Measurements from ENCODE around the gene PROX1.

Gene PROX1

DNA sequence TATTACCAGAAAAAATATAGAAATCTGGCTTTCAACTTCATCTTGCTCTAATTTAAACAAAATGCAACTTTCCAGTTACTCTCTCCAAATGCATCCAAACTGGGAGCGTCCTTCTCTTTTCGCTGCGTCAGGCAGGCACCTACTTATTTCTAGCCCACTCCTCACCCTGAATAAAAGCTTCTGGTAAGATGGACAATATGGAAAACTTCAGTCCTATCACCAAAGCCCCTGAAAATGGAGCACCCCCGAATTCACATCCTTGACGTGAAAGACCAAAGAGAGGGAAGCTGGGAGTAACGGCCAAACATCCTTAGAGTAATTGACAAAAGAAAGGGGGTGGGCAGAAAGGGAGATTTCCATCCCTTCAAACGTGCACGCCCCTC lies 5.5 kb upstream of the PROX1 start:
- DNase-seq = no peak

DNA sequence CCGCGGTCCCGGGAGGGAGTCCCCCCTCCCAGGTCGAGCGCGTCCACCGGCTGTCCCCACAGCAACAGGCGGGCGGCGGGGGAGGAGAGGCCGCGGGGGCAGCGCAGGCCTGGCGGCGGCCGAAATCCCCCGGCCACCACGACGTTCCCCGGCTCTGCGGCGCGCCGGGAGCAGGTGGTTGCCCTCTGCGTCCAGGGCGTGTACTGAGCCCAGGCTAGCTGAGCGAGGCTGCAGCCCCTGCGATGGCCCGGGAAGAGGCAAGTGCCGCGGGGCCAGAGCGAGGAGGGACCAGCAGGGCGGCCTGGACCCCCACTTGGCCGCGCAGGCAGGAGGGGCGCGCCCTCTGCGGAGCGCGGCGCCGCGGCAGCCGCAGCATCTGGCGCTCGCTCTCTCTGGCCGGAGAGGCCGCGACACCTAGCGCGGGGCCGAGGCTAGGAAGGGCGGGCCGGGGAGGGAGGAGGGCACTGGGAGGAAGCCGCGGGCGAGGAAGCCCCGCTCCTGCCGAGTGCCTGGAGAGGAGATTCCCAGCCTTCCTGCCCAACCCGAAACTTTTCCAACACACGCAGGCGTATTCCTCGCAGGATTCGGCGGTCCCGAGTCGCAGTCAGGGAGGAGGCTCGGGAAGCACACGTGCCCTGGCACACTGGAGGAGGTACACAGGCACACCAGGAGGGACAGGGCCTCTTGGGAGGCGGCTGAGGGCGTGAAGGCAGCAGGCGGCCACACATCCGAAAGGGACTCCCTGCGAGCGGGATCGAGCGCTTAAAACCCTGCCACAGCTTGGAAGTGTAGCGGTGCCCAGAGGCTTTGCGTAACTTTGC lies 4.9 kb upstream of the PROX1 start:
- DNase-seq = peak; percentile 59

DNA sequence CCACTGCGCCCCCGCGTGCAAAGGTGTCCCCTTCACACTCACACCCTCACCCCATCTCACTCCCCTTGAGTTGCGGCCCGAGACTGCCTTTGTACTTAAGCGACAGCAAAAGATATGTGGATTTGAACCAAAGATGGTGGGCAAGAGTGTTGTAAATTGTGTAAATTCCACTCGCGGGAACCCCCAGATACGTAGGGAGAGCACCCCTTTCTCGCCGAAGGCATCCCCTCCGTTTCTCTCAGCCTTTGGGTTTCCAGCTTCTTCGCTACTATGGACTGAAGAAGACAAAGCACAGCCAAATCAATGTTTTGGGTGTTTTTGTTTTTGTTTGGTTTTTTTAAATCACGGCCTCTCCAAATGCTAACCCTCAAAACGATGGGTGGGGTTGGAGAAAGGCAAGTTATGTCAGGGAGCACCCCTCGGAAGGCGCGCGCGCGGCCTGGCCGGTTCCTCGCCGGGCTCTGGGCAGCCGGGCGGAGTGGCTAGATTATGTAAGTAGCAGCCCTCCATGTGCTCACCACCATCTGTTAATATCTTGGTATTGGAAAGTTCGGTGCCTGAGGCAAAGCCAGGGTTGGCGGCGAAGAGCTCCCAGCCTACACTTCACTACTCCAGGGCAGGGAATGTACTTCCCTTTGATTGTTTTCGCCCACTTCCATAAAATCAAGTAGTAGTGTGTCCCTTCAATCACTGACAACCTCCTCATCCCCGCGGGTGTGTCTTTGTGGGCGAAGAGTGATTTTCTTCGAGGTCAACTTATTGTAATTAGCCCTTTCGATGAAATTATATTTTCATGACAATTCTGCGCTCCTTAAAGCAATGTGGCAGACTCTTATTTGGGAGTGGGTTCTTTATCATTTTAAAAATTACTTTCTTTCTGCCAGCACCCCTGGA lies 4.0 kb upstream of the PROX1 start:
- DNase-seq = no peak

DNA sequence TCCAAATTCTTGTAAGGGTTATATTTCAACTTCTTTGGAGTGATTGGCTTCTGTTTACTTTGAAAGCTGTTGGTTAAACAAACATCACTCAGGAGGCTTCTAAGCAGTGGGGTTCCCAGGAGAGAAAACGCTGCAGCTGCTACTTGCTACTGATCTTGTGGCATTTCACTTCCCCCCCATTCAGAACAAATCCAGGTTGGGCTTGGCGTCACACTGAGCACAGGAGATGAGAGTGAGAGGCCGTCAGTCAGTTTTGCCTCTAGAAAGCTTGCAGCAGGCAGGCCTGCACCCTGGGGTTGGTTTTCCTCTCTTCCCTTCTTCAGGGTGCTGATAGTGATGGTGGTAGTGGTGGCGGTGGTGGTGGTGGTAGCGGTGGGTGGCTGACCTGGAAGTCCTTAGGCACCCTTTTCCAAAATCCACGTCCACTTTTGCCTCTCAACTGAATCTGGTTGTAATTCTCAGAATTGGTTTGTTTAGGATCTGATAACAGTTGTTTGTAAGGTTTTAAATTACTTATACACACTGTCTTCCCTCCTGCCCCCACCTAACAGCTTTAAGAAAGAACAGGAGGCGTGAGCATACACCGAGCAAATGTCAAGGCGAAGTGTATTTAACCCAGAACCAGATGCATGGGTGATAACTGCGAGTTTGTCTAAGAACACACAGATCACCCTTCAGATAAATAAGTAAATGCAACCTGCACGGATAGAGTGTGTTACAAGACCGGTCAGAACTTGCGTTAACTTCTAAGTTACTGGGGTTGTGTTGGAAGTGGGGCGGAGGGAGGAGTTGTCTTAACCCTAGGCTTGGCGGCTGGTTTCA lies 3.2 kb upstream of the PROX1 start:
- no peak for DNase-seq

DNA sequence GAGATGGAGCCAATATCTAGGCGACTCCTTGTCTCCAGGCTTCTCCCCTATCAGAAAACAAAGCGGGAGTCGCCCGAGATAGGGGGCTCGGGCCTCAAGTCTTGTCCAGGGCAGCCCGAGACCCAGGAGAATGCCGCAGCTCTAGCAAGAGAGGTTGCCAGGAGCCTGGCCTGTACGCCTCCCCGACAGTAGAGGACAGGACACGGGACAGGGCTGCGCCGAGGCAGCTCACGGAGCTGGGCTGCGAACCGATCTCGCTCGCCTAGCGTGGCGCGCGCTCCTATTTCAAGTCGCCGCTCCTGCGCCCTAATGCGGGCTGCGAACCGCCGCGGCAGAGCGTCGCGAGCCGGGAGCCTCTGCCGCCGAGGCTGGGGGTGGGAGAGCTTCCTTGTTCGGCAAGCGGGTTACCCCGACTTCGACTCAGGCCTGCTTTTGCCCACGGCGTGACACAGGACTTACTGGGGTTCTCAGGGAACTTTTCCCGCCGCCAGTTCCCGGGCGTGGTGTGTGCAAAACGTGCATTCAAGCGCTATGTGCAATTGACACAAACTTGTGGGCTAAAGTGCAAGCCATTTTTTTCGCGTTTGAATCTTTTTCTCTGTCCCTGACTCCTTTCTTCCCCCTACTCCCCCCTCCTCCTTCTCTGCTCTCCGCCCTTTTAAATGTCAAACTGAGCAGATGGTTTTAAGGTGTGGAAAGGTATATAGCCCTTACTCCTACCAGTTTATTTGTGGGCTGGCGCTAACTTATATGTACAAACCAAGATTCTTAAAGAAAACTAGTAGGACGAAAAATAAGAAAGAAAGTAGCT lies 2.4 kb upstream of the PROX1 start:
- no peak for DNase-seq

DNA sequence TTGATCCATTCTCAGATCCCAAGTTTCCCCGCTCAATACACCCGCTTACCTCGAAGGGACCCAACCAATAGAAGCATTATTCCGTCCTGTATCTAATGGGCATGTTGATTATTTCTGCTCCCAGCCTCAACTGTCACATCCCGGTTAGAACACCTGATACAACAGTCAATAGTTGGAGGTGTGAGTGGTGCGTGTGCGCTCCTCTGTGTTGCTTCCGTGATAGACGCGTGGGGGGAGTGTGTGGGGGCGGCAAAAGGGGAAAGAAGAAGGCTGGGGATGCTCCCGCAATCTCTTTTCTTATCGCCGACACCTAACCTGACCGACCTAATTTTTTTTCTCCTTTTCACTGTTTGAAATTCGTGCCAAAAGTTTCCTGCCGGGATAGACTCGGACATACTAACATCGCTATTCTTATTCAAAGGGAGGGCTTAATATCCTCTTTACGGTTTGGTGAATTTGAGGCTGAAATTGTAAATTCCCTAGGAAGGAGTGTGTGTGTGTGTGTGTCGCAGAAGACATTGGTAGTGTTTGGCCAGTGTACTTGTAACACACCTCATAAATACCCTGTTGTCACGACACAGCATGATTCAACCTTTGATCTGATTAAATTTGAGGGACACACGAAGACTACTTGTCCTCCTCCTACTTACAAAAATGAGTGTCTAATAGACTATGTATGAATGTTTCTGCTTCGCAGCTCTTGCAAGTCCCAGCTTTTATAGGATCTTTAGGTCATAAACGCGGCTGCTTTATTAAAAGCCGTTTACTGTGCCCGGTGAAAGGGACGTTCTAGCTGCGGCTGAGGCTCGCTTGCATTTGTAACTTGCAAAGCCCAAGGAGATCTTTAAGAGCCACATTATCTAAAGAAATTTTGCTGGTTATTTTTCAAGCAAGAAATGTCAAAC lies 1.5 kb upstream of the PROX1 start:
- no peak for DNase-seq

DNA sequence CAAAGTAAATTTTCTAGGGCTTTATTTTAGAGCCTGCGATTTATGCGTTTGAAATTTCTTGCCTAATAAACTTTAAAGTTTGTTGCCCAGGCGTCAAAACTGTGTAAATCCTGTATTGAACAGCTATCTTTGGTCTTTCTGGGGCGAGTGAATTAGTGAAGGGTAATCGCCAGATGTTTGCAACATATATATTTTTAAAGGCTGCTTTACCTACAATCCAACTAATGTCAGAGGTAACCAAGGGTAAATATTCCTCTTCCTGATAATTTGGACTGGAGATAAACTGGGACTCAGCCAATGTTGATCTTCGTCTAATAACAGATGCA lies 885 bp upstream of the PROX1 start:
- no peak for DNase-seq

DNA sequence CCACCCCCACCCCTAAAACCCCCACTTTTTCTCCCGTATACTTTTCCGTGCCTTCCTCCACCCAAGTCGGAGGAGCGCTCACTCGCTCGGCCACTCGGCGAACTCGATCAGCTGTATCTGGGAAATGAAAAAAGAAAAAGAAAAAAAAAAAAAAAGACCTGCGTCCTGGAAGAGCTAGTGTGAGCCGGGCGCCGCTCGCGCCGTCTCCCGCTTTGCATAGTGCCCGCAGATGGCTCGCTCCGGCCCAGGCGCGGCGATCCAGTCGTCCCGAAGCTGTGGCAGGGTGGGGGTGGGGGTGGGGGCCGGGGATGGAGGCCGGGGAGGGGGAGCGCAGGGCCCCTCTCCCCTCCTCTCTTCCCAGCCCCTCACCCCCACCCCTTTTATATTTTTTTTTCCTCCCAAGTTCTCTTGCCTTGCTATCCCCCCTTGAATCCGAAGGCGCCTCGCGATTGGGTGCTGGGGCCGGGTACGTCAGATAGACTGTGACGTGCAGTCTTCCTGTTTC lies 299 bp upstream of the PROX1 start:
- DNase-seq = no peak

DNA sequence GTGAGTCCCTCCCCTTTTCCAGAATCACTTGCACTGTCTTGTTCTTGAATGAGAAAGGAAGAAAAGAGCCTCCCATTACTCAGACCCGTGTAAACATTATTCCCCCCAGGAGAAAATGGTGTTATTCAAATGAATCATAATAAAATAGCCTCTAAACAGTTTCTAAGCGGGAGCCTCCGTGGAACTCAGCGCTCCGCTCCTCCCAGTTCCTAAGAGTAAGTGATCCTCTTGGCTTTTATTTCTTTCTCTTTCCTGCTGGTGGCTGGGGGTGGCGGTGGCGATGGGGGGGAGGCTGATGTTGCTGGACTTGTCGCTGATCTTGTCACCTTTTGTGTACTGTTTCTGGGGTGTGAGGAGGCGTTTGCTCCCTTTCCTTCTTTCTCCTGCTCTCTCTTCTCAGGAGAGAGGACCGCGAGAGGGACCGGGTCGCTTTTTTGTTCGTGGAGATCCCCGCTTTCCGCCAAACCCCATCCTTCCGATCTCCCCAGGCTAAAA lies 781 bp downstream of the PROX1 start:
- DNase-seq = peak; percentile 64

DNA sequence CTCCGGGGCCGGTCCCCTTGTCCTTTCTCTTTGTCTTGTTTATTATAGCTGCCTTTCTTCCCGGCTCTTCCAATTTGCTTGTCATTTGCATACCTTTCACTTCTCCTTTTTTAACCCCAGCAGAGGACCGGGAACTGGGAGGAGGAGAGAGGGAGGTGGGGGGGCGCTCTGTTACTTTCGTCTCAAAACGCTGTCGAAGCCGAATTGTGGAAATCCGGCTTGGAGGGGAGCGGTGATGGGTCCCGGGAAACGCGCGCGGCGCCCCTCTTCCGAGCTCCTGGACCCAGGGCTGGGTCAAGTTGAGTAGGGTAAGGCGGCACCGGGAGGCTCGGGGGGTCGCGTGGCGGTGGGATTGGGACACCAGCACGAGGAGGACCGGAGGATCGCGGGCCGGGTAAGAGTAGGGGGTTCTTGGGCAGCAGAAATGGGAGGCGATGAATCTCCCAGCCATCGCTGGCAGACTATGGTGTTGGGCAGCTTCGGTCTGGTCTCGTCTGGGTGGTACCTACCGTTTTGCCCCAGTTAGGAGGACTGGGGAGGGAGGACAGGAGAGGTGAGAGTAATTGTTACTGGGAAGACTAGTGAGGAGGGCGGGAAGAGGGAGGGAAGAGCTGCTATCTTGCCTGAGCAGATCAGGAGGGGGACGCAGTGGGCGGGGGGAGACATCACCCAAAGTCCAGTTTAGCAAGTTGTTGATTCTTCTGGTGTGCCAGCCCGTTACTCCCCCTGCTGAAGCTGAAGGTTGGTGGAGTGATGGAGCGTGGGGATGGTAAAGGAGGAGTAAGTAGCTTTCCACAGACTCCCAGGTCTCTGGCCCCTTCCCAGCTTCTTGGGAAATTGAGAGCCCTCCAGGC lies 1.5 kb downstream of the PROX1 start:
- no peak for DNase-seq

DNA sequence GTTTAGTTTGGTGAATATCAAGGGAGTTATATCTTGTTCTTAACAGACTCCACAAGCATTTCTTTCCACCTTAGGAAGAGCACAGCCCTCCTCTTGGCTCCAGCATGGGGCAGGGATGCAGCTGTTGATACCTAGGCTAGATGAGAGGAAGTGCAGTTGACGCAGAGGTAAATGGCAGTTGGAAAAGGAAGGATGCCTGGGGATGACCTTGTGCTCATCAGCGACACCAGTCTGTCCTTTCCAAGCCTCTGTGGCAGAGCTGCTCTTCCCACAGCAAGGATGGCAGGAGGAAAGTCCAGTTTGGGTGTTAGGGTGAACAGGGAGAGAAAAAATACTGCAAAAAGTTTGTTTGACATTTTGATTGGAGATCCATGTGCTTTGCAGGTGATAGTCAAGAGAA lies 6.2 kb downstream of the PROX1 start:
- DNase-seq = no peak

DNA sequence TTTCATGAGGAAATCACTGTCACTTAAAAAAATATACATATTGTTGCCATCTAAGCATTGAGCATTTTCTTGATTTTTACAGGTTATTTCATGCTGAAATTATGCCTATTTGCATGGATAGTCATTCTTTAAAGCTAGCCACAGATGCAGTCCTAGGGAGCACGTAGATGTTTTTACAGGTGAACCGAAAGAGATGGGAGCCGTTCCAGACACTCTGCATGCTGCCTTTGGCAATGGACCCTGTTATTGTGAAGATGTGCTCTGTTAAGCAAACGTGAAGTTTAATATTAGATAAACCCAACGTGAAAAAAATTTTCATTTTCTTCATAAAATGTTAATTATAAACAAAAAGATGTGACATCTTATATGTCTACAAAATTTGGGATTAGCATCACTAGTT lies 7.1 kb downstream of the PROX1 start:
- no peak for DNase-seq

DNA sequence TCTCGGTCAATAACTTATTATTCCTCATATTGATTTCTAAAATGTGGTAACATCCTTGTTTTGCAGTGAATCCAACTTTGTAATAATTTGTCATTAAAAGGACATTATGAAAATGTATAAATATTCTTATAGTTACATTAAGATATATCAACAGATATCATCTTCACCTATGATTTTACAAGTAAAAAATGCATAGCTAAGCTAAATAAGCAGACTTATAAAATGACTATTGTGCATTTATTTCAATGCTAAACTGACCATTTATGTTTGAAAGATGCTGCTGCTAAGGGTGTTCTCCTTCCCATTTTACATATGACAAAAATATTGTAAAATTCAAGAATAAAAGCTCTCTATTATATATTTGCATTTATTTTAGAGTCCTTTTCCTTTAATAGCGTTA lies 7.8 kb downstream of the PROX1 start:
- no peak for DNase-seq

DNA sequence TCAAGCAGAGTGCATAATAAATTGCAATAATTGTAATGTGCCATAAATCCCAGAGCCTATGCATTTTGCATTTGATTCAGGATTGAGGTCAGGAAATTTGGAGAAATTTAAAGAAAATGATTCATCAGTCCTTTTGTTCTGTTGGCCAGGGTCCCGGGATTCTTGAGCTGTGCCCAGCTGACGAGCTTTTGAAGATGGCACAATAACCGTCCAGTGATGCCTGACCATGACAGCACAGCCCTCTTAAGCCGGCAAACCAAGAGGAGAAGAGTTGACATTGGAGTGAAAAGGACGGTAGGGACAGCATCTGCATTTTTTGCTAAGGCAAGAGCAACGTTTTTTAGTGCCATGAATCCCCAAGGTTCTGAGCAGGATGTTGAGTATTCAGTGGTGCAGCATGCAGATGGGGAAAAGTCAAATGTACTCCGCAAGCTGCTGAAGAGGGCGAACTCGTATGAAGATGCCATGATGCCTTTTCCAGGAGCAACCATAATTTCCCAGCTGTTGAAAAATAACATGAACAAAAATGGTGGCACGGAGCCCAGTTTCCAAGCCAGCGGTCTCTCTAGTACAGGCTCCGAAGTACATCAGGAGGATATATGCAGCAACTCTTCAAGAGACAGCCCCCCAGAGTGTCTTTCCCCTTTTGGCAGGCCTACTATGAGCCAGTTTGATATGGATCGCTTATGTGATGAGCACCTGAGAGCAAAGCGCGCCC lies 8.7 kb downstream of the PROX1 start:
- peak; percentile 76 for DNase-seq

DNA sequence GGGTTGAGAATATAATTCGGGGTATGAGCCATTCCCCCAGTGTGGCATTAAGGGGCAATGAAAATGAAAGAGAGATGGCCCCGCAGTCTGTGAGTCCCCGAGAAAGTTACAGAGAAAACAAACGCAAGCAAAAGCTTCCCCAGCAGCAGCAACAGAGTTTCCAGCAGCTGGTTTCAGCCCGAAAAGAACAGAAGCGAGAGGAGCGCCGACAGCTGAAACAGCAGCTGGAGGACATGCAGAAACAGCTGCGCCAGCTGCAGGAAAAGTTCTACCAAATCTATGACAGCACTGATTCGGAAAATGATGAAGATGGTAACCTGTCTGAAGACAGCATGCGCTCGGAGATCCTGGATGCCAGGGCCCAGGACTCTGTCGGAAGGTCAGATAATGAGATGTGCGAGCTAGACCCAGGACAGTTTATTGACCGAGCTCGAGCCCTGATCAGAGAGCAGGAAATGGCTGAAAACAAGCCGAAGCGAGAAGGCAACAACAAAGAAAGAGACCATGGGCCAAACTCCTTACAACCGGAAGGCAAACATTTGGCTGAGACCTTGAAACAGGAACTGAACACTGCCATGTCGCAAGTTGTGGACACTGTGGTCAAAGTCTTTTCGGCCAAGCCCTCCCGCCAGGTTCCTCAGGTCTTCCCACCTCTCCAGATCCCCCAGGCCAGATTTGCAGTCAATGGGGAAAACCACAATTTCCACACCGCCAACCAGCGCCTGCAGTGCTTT lies 9.4 kb downstream of the PROX1 start:
- peak; percentile 70 for DNase-seq

DNA sequence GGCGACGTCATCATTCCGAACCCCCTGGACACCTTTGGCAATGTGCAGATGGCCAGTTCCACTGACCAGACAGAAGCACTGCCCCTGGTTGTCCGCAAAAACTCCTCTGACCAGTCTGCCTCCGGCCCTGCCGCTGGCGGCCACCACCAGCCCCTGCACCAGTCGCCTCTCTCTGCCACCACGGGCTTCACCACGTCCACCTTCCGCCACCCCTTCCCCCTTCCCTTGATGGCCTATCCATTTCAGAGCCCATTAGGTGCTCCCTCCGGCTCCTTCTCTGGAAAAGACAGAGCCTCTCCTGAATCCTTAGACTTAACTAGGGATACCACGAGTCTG lies 10.0 kb downstream of the PROX1 start:
- no peak for DNase-seq

DNA sequence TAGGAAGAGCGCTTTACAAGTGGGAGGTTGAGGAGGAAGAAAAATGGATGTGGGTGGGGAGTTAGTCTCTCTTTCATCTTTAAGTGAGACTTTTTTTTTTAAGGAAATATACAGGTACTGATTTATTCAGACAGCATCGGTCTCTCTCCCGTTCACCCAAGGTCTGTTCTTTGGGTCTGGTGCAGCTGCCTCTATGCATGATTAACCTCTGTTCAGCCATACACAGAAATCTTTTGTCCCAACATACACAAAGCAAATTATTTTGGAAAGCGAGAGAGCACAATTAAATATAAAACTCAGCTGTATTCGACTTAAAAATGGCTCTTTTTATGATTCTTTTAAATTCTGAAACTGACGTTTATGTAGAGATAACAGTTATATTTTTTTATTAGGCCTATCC lies 11.0 kb downstream of the PROX1 start:
- no peak for DNase-seq

DNA sequence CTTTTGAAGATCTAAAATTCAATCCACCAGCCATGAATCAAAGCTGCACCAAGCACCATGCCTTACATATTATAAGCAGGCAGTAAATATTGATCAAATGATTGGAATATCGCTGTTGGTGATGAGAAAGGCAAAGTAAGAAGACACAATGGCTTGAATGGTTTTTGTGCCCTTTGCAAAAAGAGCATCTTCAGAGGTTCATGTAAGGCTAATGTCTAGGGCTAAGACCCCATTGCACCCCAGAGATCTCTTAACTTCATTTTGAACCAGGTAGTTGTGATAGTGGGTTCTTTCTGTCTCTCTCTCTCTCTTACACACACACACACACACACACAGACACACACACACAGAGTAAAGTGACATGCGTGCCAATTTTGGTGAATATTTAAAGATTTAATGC lies 12.0 kb downstream of the PROX1 start:
- DNase-seq = no peak

DNA sequence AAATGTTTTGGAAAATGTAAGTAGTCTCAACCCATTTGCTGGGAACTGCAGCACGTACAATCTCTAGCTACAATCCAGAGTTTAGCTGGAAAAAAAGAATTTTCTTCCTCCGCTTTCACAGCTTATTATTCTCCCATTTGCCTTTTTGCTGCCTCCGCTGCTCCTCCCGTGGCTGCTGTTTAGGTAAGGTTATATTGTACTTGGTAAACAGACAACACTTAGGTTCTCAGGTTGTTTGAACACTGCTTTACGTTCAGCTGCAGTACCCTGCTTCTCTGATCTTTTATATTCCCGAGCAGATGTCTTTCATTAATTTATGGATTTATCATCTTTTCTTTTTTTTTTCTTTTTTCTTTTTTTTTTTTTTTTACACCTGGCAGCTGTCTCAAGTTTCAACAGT lies 14.3 kb downstream of the PROX1 start:
- no peak for DNase-seq
